NT2/D1 (cell line): ENCODE data around the gene EPHB2.
A peak's percentile ranks its signal among the peaks of the same experiment; 100 is the strongest.

ENCODE experiments used
- DNase-seq: peaks from one replicate; pipeline ENCODE4 v3.0.0-alpha.2; 2011; ENCODE audit warnings: low read depth, low spot score
- H3K27me3 ChIP-seq: 2 replicates; pipeline ENCODE4 v1.6.0; 2011; ENCODE audit warnings: mild to moderate bottlenecking; ENCODE audit not compliant: insufficient read length, insufficient read depth
- H3K36me3 ChIP-seq: 2 replicates; pipeline ENCODE4 v1.6.1; 2011; ENCODE audit warnings: mild to moderate bottlenecking, low read length, mixed read lengths; ENCODE audit not compliant: insufficient read depth, insufficient read length
- H3K4me1 ChIP-seq: 2 replicates; pipeline ENCODE4 v1.5.1; 2011; ENCODE audit not compliant: insufficient read depth, insufficient read length
- H3K4me3 ChIP-seq: 2 replicates; pipeline ENCODE4 v1.5.1; 2011; ENCODE audit warnings: low read depth; ENCODE audit not compliant: insufficient read length
- H3K9ac ChIP-seq: 2 replicates; pipeline ENCODE4 v1.6.0; 2011; ENCODE audit warnings: low read depth; ENCODE audit not compliant: insufficient read length
- H3K9me3 ChIP-seq: 2 replicates; pipeline ENCODE4 v1.5.1; 2011; ENCODE audit warnings: mild to moderate bottlenecking, low read length; ENCODE audit not compliant: insufficient read depth
- SUZ12 ChIP-seq: IDR thresholded peaks from 2 replicates; pipeline ENCODE4 v1.6.1; 2011; ENCODE audit not compliant: insufficient read length, insufficient read depth; ENCODE audit errors: extremely low read depth
- YY1 ChIP-seq: IDR thresholded peaks from 2 replicates; pipeline ENCODE4 v1.6.1; 2011; ENCODE audit not compliant: insufficient read length, insufficient read depth
- ZNF274 ChIP-seq: IDR thresholded peaks from 2 replicates; pipeline ENCODE4 v1.6.1; 2011; ENCODE audit warnings: mild to moderate bottlenecking, low read depth, low read length

The EPHB2 gene

DNA sequence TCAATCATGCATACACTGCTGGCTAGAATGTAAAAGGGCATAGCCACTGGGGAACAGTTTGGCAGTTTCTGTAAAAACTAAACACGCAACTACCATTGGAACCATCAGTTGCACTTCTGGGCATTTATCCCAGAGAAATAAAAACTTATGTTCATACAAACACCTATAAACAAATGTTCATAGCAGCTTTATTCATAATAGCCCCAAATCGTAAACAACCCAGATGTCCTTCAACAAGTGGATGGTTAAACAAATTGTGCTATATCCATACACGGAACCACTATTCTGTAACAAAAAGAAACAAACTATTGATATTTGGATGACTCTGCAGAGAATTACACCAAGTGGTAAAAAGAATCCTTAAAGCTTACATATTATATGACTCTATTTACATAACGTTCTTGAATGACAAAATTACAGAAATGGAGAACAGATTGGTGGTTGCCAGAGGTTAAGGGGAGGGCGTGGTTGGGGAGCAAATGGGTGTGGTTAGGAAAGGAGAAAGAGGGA lies 239.2 kb downstream of the EPHB2 start:
- TF ChIP-seq YY1 (no peak), ZNF274 (no peak), SUZ12 (no peak)
- Histone ChIP-seq H3K4me3 (no peak overlapping the region), H3K36me3 (no peaks in the 10 kb centered on the region), H3K9ac (no peak overlapping the region), H3K4me1 (peaks cover 3% of the 10 kb centered on the region), H3K9me3 (no peaks in the 10 kb centered on the region), H3K27me3 (peaks cover 39% of the 10 kb centered on the region)
- DNase-seq: no peak

DNA sequence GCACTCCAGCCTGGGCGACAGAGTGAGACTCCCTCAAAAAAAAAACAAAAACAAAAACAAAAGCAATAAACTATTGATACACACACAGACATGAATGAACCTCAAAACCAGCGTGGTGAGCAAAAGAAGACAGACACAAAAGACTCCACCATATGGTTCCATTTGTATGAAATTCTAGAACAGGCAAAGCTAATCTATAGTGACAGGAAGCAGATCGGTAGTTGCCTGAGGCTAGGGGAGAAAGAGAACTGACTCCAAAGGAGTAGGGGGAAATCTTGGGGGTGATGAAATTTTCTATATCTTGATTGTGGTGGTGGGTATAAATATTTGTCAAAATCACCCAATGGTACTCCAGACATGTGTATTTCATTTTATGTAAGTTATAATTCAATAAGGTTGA lies 241.2 kb downstream of the EPHB2 start:
- TF ChIP-seq SUZ12 (no peak), ZNF274 (no peak), YY1 (no peak)
- Histone ChIP-seq H3K27me3 (peaks cover 50% of the 10 kb centered on the region), H3K9me3 (no peaks in the 10 kb centered on the region), H3K9ac (no peak overlapping the region), H3K4me3 (no peak overlapping the region), H3K36me3 (no peaks in the 10 kb centered on the region), H3K4me1 (peaks cover 3% of the 10 kb centered on the region)
- DNase-seq: no peak

DNA sequence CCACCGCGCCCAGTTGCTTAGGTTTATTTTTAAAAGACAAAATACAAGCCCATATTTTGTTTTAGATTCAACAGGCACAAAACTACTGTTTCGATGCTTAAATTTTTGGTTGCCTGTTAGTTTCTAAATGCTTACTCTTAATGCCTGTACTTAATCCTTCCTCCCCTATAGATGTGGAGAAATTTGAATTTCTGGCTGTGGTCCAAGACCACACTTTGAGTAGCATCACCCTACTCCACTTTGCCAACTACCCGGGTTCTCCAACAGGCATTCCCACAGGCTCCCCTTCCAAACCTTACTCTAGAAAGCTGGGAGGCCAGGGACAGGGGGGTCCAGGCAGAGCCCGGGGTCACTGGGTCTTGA lies 242.0 kb downstream of the EPHB2 start:
- H3K9ac ChIP-seq: peak overlapping the region; percentile 26
- H3K4me3 ChIP-seq: no peak overlapping the region
- TF ChIP-seq SUZ12 (no peak), ZNF274 (no peak), YY1 (no peak)
- no peaks in the 10 kb centered on the region for H3K9me3 ChIP-seq
- no peak for DNase-seq
- no peaks in the 10 kb centered on the region for H3K36me3 ChIP-seq
- H3K4me1 ChIP-seq: peaks cover 3% of the 10 kb centered on the region
- H3K27me3 ChIP-seq: peaks cover 50% of the 10 kb centered on the region

DNA sequence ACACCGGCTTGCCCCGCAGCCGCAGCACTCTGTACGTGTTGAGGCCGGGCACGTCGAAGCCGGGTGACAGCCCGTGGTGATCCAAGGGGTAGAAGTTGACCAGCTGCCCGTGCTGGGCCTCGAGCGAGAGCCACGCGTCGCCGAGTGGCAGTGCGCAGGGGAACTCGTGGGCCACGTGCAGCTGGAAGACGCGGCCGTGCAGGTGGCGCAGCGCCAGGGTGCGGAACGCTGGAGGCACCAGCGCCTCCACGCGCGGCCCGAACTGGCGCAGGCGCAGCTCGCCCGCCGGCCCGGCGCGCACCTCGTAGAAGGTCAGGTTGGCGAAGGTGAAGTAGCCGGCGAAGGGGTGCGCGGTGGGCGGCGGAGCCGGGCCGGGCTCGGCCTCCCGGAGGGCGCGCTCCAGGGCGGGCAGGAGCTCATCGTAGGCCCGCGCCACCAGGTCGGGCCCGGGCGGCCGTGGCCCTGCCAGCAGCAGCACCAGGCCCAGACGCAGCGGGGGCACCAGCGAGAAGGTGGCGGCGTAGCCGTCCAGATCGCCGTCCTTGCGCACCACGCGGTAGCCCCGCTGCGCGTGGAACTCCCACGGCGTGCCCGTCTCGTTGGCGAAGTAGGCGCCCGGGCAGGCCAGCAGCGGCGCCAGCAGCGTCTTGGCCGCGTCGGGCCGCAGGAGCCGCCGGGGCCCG lies 242.6 kb downstream of the EPHB2 start:
- H3K9ac ChIP-seq: peak overlapping the region; percentile 70
- no peak for DNase-seq
- no peaks in the 10 kb centered on the region for H3K36me3 ChIP-seq
- TF ChIP-seq SUZ12 (peak; percentile 76), ZNF274 (no peak)
- peaks cover 50% of the 10 kb centered on the region for H3K27me3 ChIP-seq
- peaks cover 3% of the 10 kb centered on the region for H3K4me1 ChIP-seq
- peak overlapping the region; percentile 54 for H3K4me3 ChIP-seq
- H3K9me3 ChIP-seq: no peaks in the 10 kb centered on the region

DNA sequence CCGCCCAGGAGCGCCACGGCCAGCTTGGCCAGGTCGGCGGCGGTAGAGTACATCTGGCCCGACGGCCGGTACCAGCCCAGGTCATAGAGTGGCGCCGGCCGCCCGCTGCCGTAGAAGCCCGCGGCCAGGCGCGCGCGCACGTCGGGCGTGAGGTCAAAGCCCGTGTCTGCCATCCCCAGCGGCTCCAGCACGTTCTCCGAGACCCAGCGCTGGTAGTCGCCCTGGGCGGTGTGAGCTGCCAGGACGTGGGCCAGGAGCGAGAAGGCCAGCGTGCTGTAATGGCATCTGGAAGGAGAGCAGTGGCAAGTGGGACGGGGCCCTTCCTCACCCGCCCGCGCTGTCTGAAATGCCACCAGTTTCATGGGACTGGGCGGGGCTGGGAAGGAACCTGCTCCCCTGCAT lies 243.1 kb downstream of the EPHB2 start:
- TF ChIP-seq ZNF274: no peak
- TF ChIP-seq SUZ12: peak; percentile 64
- peaks cover 54% of the 10 kb centered on the region for H3K27me3 ChIP-seq

DNA sequence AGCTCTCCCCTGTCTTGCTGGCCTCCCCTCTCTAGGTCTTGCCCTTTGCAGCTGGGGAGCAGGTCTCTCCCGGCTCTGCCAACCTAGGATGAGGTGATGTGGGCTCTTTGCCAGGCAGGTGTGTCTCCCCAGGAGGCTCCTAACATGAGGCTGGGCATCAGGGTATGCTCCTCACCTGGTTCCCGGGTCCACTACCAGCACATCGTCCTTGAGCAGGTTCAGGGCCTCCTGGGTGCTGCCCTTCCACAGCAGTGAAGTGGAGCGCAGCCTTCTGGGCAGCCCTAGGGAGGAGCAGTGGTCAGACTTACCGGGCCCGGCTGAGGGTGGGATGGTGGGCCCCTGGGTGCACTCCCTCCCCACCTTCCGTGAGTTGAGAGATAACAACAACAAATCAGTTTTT lies 244.5 kb downstream of the EPHB2 start:
- Histone ChIP-seq H3K4me1 (peaks cover 3% of the 10 kb centered on the region), H3K9ac (no peak overlapping the region), H3K9me3 (no peaks in the 10 kb centered on the region), H3K4me3 (no peak overlapping the region), H3K27me3 (peaks cover 54% of the 10 kb centered on the region), H3K36me3 (no peaks in the 10 kb centered on the region)
- no peak for TF ChIP-seq YY1
- no peak for TF ChIP-seq SUZ12
- TF ChIP-seq ZNF274: no peak
- no peak for DNase-seq

More for the DNA sequence above, 243.1 kb downstream of the EPHB2 start:
- Histone ChIP-seq H3K9me3 (no peaks in the 10 kb centered on the region), H3K4me1 (peaks cover 3% of the 10 kb centered on the region), H3K36me3 (no peaks in the 10 kb centered on the region), H3K9ac (peak overlapping the region; percentile 70), H3K4me3 (peak overlapping the region; percentile 54)
- no peak for DNase-seq

GRCh38 chr1:22957066-22957465 lies 246.4 kb downstream of the EPHB2 start:
- Histone ChIP-seq H3K9ac (no peak overlapping the region), H3K36me3 (no peaks in the 10 kb centered on the region), H3K4me3 (no peak overlapping the region), H3K9me3 (no peaks in the 10 kb centered on the region), H3K27me3 (peaks cover 46% of the 10 kb centered on the region), H3K4me1 (peaks cover 3% of the 10 kb centered on the region)
- no peak for TF ChIP-seq SUZ12
- no peak for TF ChIP-seq YY1
- no peak for TF ChIP-seq ZNF274
- DNase-seq: no peak

- Histone ChIP-seq H3K27me3 (peaks cover 35% of the 10 kb centered on the region), H3K9ac (no peak overlapping the region), H3K36me3 (no peaks in the 10 kb centered on the region), H3K4me1 (no peaks in the 10 kb centered on the region), H3K4me3 (no peak overlapping the region), H3K9me3 (no peaks in the 10 kb centered on the region)
- no peak for DNase-seq
- no peak for TF ChIP-seq SUZ12
- TF ChIP-seq ZNF274: no peak
- TF ChIP-seq YY1: no peak
Measured at GRCh38 chr1:22958556-22958955, 247.9 kb downstream of the EPHB2 start.
